ENCODE data around the gene CRYZL1.

The CRYZL1 gene

GRCh38 chr21:33654412-33654811 is 12.9 kb upstream of the CRYZL1 start:
- Mint-ChIP-seq H3K4me1 (ENCODE audit: low read depth) (no peaks in the 10 kb centered on the region), H3K27ac (no peak overlapping the region)

DNA sequence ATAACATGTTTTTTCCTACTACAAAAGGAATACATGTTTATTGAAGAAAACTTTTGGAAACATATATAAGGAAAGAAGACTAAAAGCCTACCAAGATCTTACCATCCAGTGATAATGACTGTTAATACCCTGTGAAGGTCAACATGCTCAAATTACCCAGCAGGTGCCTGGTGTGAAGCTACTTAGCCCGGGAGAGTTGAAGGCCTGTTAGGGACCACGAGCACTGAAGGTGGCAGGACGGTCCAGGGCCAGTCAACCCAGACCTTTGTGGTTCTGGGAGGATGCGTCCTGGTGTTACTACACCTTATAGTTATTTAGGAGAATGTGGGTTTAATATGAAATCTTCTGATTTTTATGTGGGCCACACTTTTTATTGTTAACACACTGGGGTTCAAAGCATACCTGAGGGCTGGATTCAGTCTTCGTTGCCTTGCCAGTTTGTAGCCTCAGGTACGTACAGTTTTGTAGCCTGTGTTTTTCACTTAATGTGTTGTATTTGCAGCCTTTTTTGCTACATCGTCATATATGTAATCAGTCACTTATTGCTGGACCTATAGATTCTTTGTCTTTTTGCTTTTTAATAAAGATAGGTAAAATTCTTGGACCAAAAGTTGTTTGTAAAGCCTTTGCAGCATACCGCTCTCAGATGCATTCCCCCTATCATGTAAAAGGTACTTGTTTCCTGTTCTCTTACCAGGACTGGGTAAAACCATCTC is 10.6 kb upstream of the CRYZL1 start:
- Mint-ChIP-seq H3K27me3 (ENCODE audit: low read depth) (peaks cover 17% of the 10 kb centered on the region), H3K27ac (no peak overlapping the region), H3K9me3 (no peaks in the 10 kb centered on the region), H3K4me3 (no peak overlapping the region), H3K36me3 (ENCODE audit: low read depth) (no peaks in the 10 kb centered on the region), H3K4me1 (ENCODE audit: low read depth) (no peaks in the 10 kb centered on the region)

More at GRCh38 chr21:33654412-33654811, 12.9 kb upstream of the CRYZL1 start:
- Mint-ChIP-seq H3K4me3 (no peak overlapping the region), H3K27me3 (ENCODE audit: low read depth) (peaks cover 18% of the 10 kb centered on the region), H3K9me3 (no peaks in the 10 kb centered on the region), H3K36me3 (ENCODE audit: low read depth) (no peaks in the 10 kb centered on the region)

DNA sequence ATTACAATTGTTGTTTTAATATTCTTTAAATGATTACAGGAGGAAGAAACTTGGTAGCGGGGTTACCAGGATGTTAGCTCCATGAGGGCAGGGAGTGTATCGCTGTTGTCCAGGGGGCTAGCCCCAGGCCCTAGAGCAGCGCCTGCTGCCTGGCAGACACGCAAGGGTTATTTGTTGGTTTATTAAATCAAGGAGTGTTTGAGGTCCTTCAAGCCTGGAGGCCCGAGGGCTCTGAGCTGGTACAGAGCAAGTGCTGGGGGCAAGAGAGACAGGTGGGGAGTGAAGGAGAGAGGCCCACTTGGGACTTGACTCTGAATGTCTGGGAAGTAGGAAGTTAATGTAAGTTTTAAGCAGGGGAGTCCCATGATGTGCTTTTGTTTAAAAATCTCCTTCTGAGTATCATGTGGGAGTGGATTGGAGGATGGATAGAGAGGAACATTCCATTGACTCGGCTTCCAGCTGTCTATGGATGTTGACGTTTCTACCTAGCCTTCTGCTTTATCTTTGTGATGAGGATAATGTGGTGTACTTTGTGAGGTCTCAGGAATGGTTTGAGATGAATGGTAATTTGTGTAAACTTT is 9.5 kb upstream of the CRYZL1 start:
- H3K27ac Mint-ChIP-seq: no peak overlapping the region
- no peaks in the 10 kb centered on the region for H3K4me1 Mint-ChIP-seq (ENCODE audit: low read depth)
- H3K9me3 Mint-ChIP-seq: no peaks in the 10 kb centered on the region
- no peaks in the 10 kb centered on the region for H3K36me3 Mint-ChIP-seq (ENCODE audit: low read depth)
- H3K27me3 Mint-ChIP-seq (ENCODE audit: low read depth): peaks cover 19% of the 10 kb centered on the region
- H3K4me3 Mint-ChIP-seq: no peak overlapping the region

GRCh38 chr21:33650230-33650629 is 8.7 kb upstream of the CRYZL1 start:
- H3K4me1 Mint-ChIP-seq (ENCODE audit: low read depth): no peaks in the 10 kb centered on the region
- no peak overlapping the region for H3K4me3 Mint-ChIP-seq
- no peaks in the 10 kb centered on the region for H3K9me3 Mint-ChIP-seq
- peaks cover 24% of the 10 kb centered on the region for H3K27me3 Mint-ChIP-seq (ENCODE audit: low read depth)
- H3K36me3 Mint-ChIP-seq (ENCODE audit: low read depth): no peaks in the 10 kb centered on the region
- H3K27ac Mint-ChIP-seq: no peak overlapping the region

GRCh38 chr21:33648555-33648954 is 7.0 kb upstream of the CRYZL1 start:
- Mint-ChIP-seq H3K27me3 (ENCODE audit: low read depth) (peaks cover 39% of the 10 kb centered on the region), H3K36me3 (ENCODE audit: low read depth) (no peaks in the 10 kb centered on the region), H3K4me1 (ENCODE audit: low read depth) (peaks cover 3% of the 10 kb centered on the region), H3K9me3 (no peaks in the 10 kb centered on the region), H3K27ac (no peak overlapping the region), H3K4me3 (no peak overlapping the region)

DNA sequence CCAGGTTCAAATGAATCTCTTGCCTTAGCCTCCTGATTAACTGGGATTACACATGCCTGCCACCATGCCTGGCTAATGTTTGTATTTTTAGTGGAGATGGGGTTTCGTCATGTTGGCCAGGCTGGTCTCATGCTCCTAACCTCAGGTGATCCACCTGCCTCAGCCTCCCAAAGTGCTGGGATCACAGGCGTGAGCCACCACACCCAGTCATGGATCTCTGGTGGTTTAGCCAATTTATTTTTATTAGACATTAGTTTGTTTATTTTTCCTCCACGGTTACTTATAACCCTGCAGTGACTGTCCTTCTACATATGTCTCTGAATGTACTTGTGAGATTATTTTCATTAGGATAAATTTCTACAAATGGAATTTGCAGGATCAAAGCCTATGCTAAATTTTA is 6.0 kb upstream of the CRYZL1 start:
- H3K27ac Mint-ChIP-seq: no peak overlapping the region
- no peak overlapping the region for H3K4me3 Mint-ChIP-seq
- H3K36me3 Mint-ChIP-seq (ENCODE audit: low read depth): no peaks in the 10 kb centered on the region
- peaks cover 7% of the 10 kb centered on the region for H3K4me1 Mint-ChIP-seq (ENCODE audit: low read depth)
- no peaks in the 10 kb centered on the region for H3K9me3 Mint-ChIP-seq
- peaks cover 43% of the 10 kb centered on the region for H3K27me3 Mint-ChIP-seq (ENCODE audit: low read depth)

- H3K27ac Mint-ChIP-seq: no peak overlapping the region
- no peaks in the 10 kb centered on the region for H3K36me3 Mint-ChIP-seq (ENCODE audit: low read depth)
- peaks cover 36% of the 10 kb centered on the region for H3K27me3 Mint-ChIP-seq (ENCODE audit: low read depth)
- H3K4me1 Mint-ChIP-seq (ENCODE audit: low read depth): peaks cover 10% of the 10 kb centered on the region
- no peaks in the 10 kb centered on the region for H3K9me3 Mint-ChIP-seq
- H3K4me3 Mint-ChIP-seq: no peak overlapping the region
Measured at GRCh38 chr21:33645730-33646129, 4.2 kb upstream of the CRYZL1 start.

DNA sequence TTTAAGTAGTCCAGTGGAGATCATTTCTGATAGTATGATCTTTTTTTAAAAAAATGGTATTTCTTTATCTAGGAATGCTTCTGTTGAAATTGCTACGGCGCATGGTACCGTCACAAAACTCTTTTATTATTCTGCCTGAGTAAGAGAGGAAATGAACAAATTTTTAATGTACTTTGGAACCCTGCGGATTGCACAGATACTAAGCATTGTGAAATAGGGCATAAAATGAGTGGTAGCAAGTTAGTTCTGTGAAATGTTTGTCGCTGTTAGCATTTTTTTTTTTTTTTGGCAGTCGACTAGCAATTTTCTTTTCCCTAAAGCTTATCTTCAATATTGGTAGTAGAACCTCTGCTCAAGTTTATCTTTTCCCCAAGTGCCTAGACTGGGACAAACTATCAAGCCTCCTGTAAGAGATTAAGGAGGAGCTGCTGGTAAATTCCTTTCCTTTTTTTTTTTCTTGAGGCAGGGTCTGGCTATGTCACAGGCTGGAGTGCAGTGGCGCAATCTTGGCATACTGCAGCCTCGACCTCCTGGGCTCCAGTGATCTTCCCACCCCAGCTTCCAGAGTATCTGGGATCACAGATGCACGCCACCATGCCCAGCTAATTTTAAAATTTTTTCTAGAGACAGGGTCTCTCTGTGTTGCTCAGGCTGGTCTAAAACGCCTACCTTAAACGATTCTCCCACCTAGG is 3.0 kb upstream of the CRYZL1 start:
- Mint-ChIP-seq H3K4me1 (ENCODE audit: low read depth) (peaks cover 13% of the 10 kb centered on the region), H3K9me3 (no peaks in the 10 kb centered on the region), H3K27ac (no peak overlapping the region), H3K36me3 (ENCODE audit: low read depth) (no peaks in the 10 kb centered on the region), H3K4me3 (no peak overlapping the region), H3K27me3 (ENCODE audit: low read depth) (peaks cover 33% of the 10 kb centered on the region)

- Mint-ChIP-seq H3K27ac (no peak overlapping the region), H3K4me1 (ENCODE audit: low read depth) (peaks cover 17% of the 10 kb centered on the region), H3K27me3 (ENCODE audit: low read depth) (peaks cover 33% of the 10 kb centered on the region), H3K9me3 (no peaks in the 10 kb centered on the region), H3K4me3 (peak overlapping the region; percentile 86), H3K36me3 (ENCODE audit: low read depth) (no peaks in the 10 kb centered on the region)
Measured at GRCh38 chr21:33643658-33644311, 2.2 kb upstream of the CRYZL1 start.

GRCh38 chr21:33642896-33643657 is 1.5 kb upstream of the CRYZL1 start:
- Mint-ChIP-seq H3K4me1 (ENCODE audit: low read depth) (peaks cover 17% of the 10 kb centered on the region), H3K27me3 (ENCODE audit: low read depth) (peaks cover 33% of the 10 kb centered on the region), H3K27ac (no peak overlapping the region), H3K9me3 (no peaks in the 10 kb centered on the region), H3K4me3 (peak overlapping the region; percentile 86), H3K36me3 (ENCODE audit: low read depth) (no peaks in the 10 kb centered on the region)

DNA sequence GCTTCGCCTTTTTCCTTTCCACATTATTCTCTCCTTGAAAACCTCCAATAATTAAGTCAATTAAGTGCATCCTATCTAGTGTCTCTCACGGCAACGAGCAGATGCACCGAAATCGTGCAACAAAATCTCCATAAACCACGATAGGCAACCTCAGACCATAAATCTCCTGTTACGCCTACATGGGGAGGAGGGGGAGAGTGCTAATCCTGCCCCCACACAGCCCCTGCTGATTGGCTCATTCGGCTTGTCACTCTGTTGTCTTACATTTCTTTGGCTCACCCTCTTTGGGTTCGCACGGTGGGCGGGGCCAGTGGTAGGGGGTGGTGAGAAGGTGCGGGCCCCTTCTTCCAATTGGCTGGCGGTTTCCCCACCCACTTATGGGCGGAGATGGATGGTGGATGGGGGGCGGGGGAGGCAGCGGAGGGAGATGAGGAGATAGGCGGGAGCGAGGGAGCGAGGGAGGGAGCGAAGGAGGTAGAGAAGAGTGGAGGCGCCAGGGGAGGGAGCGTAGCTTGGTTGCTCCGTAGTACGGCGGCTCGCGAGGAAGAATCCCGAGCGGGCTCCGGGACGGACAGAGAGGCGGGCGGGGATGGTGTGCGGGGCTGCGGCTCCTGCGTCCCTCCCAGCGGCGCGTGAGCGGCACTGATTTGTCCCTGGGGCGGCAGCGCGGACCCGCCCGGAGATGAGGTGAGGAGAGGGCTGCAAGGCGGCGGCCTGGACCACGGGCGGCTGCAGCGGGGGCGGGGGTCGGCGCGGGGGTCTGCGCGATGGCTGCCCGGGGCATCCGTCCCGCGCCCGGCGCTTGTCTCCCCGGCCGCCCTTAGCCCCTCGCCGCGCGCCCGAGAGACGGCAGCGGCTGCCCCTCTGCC is 720 bp upstream of the CRYZL1 start, which contains the start of gene ITSN1:
Gene ITSN1, plus strand, starts transcription at position 475 of the 869 bp plus-strand sequence. CDS start 76,328 bp downstream, outside the sequence.
- peaks cover 17% of the 10 kb centered on the region for H3K4me1 Mint-ChIP-seq (ENCODE audit: low read depth)
- peaks cover 2% of the 10 kb centered on the region for H3K36me3 Mint-ChIP-seq (ENCODE audit: low read depth)
- peak within 1 kb of the TSS; percentile 88 for H3K27ac Mint-ChIP-seq
- H3K9me3 Mint-ChIP-seq: no peaks in the 10 kb centered on the region
- H3K27me3 Mint-ChIP-seq (ENCODE audit: low read depth): peaks cover 29% of the 10 kb centered on the region
- H3K4me3 Mint-ChIP-seq: peak within 1 kb of the TSS; percentile 87

DNA sequence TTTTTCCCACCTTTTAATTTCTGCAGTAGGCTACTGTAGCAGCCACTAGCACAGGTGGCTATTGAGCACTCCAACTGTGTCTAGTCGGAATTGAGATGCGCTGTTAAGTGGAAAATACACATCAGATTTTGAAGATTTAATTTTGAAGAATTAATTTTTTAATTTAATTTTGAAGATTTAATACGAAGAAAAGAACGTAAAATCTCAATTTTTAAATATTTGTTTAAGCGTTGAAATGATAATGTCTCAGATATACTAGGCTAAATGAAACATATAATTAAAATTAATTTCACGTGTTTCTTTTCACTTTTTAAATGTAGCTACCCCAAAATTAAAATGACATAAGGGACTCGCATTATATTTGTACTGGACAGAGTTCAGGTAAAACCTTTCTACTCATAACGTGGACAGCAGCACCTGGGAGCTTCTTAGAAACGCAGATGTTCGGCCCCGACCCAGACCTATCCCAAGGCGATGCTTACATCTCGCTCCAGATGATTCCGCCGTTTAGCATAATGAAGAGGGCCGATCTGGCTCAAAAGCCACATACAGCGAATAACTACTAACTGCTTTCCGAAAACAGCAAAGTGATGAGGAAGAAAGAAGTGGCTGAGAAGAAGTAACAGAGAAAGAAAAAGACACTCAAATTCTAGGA is 717 bp downstream of the CRYZL1 start:
- peak overlapping the region; percentile 88 for H3K27ac Mint-ChIP-seq
- H3K36me3 Mint-ChIP-seq (ENCODE audit: low read depth): peaks cover 4% of the 10 kb centered on the region
- peaks cover 23% of the 10 kb centered on the region for H3K27me3 Mint-ChIP-seq (ENCODE audit: low read depth)
- no peaks in the 10 kb centered on the region for H3K9me3 Mint-ChIP-seq
- H3K4me1 Mint-ChIP-seq (ENCODE audit: low read depth): peaks cover 17% of the 10 kb centered on the region
- peak overlapping the region; percentile 87 for H3K4me3 Mint-ChIP-seq

GRCh38 chr21:33634254-33634653 is 7.3 kb downstream of the CRYZL1 start:
- H3K27me3 Mint-ChIP-seq (ENCODE audit: low read depth): no peaks in the 10 kb centered on the region
- no peaks in the 10 kb centered on the region for H3K9me3 Mint-ChIP-seq
- no peak overlapping the region for H3K27ac Mint-ChIP-seq
- H3K36me3 Mint-ChIP-seq (ENCODE audit: low read depth): peaks cover 14% of the 10 kb centered on the region
- H3K4me1 Mint-ChIP-seq (ENCODE audit: low read depth): peaks cover 3% of the 10 kb centered on the region
- no peak overlapping the region for H3K4me3 Mint-ChIP-seq

Measured in T-helper 1 cell treated with Interleukin-12 subunit alpha and Interleukin-12 subunit beta and Interleukin-4 antibody, amounts not matched to agents 30 μg/mL and 1 μg/mL, for 36 hours (primary cell).